HepG2 (cell line): ENCODE data around the gene P3H4. TPM values are rescaled to one million over a fixed set of nuclear protein-coding genes. Genes with fewer than 3 reads are reported as not detected.

Source experiments
- ATAC-seq: fragments of 200-7000 bp; cut with Tn5 transposase; 3 replicates; pipeline ENCODE4 v1.9.1; 2020; ENCODE audit warnings: mild to moderate bottlenecking, moderate library complexity
- BruUV-seq: library from RNA; stranded (reverse); fragments of 400-500 nt; replicated peaks from 2 replicates; lab custom pipeline; 2021; lab: Mats Ljungman, UMichigan
- CTCF ChIA-PET: fragments of 300-600 bp; formaldehyde crosslinking; extraction: SDS; loops from one replicate; lab custom pipeline; 2021; ENCODE audit warnings: low total read pairs, inconsistent platforms, low intra/inter-chr PET ratio; lab: Yijun Ruan, JAX
- POLR2A ChIA-PET: fragments of 350-600 bp; sonication (Branson Sonifier 250); formaldehyde crosslinking; loops from one replicate; lab custom pipeline; 2020; ENCODE audit warnings: antibody characterized with exemption, inconsistent platforms; lab: Yijun Ruan, JAX
- DNase-seq: peaks from one replicate; pipeline ENCODE4 v3.0.0-alpha.2; 2015; ENCODE audit warnings: low spot score
- FAIRE-seq: peaks from 3 replicates; lab custom pipeline; 2011; peaks lifted over from hg19 to GRCh38; lab: Jason Lieb, UNC
- H2AFZ ChIP-seq: one replicate; pipeline ENCODE4 v1.6.1; 2011; ENCODE audit warnings: low read length, inconsistent platforms
- H3K27ac ChIP-seq: fragments of 300-600 bp; 3 replicates; pipeline ENCODE4 v1.8.0; 2011; ENCODE audit warnings: mixed run types, mild to moderate bottlenecking, mixed read lengths, low read length, inconsistent platforms; ENCODE audit not compliant: insufficient read depth; ENCODE audit errors: extremely low read length
- H3K27me3 ChIP-seq, 2 experiments: fragments of 200-600 bp in 1 of 2; 2 replicates in 1 of 2; 3 replicates in 1 of 2; pipeline versions ENCODE4 v1.6.0 to v1.8.0; 2011; ENCODE audit warnings: low read length in 2 of 2, mild to moderate bottlenecking in 2 of 2, moderate library complexity in 2 of 2, inconsistent platforms in 1 of 2; ENCODE audit not compliant: insufficient read depth in 2 of 2, control insufficient read depth in 1 of 2
- H3K36me3 ChIP-seq, 2 experiments: fragments of 200-600 bp in 1 of 2; replicated peaks in 1 of 2; 2 replicates in 1 of 2; 3 replicates in 1 of 2; pipeline versions ENCODE4 v1.5.1 to v1.8.0; 2011; ENCODE audit warnings: low read length in 2 of 2, inconsistent platforms in 1 of 2; ENCODE audit not compliant: insufficient read depth in 2 of 2, control insufficient read depth in 1 of 2
- H3K4me1 ChIP-seq: 2 replicates; pipeline ENCODE4 v1.5.1; 2012; ENCODE audit warnings: low read length, inconsistent platforms; ENCODE audit not compliant: insufficient read depth
- H3K4me2 ChIP-seq: 2 replicates; pipeline ENCODE4 v1.6.0; 2011; ENCODE audit warnings: low read depth, low read length, inconsistent platforms
- H3K4me3 ChIP-seq, 3 experiments: fragments of 200-600 bp in 1 of 3; sonication (generic), shearing (Covaris generic) in 1 of 3; replicated peaks in 1 of 3; 2 replicates each; pipeline ENCODE4 v1.5.1; 2011 to 2016; ENCODE audit warnings: low read length in 3 of 3, inconsistent platforms in 2 of 3, low read depth in 2 of 3, mild to moderate bottlenecking in 2 of 3, control low read depth in 1 of 3, mixed read lengths in 1 of 3; ENCODE audit not compliant: insufficient read depth in 1 of 3
- H3K79me2 ChIP-seq: one replicate; pipeline ENCODE4 v1.6.1; 2011; ENCODE audit warnings: low read length, inconsistent platforms; ENCODE audit not compliant: insufficient read depth
- H3K9ac ChIP-seq: 2 replicates; pipeline ENCODE4 v1.6.0; 2011; ENCODE audit warnings: mild to moderate bottlenecking, low read depth, low read length, inconsistent platforms; ENCODE audit not compliant: insufficient read depth
- H3K9me3 ChIP-seq: 2 replicates; pipeline ENCODE4 v1.5.1; 2012; ENCODE audit warnings: mild to moderate bottlenecking, low read length
- H4K20me1 ChIP-seq: 2 replicates; pipeline ENCODE4 v1.6.0; 2011; ENCODE audit warnings: inconsistent platforms, mild to moderate bottlenecking, low read length, moderate library complexity; ENCODE audit not compliant: insufficient read depth
- IRF2 ChIP-seq: IDR thresholded peaks from 2 replicates; pipeline ENCODE4 v1.6.1; 2018; ENCODE audit warnings: missing genetic modification reagents, missing compliant biosample characterization
- IRX3 ChIP-seq: sonication (generic); formaldehyde crosslinking; IDR thresholded peaks from 2 replicates; pipeline ENCODE4 v1.8.1; 2023; ENCODE audit warnings: mild to moderate bottlenecking, low read depth, missing genetic modification reagents, borderline replicate concordance
- KLF15 ChIP-seq: sonication (generic); formaldehyde crosslinking; IDR thresholded peaks from 2 replicates; pipeline ENCODE4 v1.8.1; 2023; ENCODE audit warnings: borderline replicate concordance, mild to moderate bottlenecking, inconsistent platforms, missing genetic modification reagents, mixed read lengths
- RBM39 ChIP-seq: fragments of 200-400 bp; formaldehyde crosslinking; IDR thresholded peaks from one replicate; pipeline ENCODE4 v1.6.1; 2018; ENCODE audit warnings: antibody characterized with exemption, mild to moderate bottlenecking, low read depth, low read length; ENCODE audit not compliant: poor library complexity, severe bottlenecking
- SP1 ChIP-seq, 2 experiments: fragments of 450-650 bp in 1 of 2; sonication (generic) in 1 of 2; formaldehyde crosslinking in 1 of 2; IDR thresholded peaks; 2 replicates each; pipeline versions ENCODE4 v1.4.0 to v1.6.1; 2016 to 2020; ENCODE audit warnings: missing genetic modification reagents in 1 of 2
- SRSF1 ChIP-seq: fragments of 200-400 bp; formaldehyde crosslinking; optimal IDR thresholded peaks from 2 replicates; pipeline ENCODE3; 2017; ENCODE audit warnings: mild to moderate bottlenecking, low read depth, low read length, moderate library complexity
- U2AF2 ChIP-seq: fragments of 200-400 bp; formaldehyde crosslinking; IDR thresholded peaks from 2 replicates; pipeline ENCODE4 v1.6.1; 2017; ENCODE audit warnings: low read depth, mild to moderate bottlenecking, low read length
- ZMAT3 ChIP-seq: sonication (generic); formaldehyde crosslinking; conservative IDR thresholded peaks from 2 replicates; pipeline ENCODE4 v1.7.0; 2021; ENCODE audit warnings: missing genetic modification reagents
- ZNF317 ChIP-seq: sonication (generic); formaldehyde crosslinking; IDR thresholded peaks from 2 replicates; pipeline ENCODE4 v1.5.0; 2020; ENCODE audit warnings: mild to moderate bottlenecking, missing genetic modification reagents
- ZNF329 ChIP-seq: sonication (generic); formaldehyde crosslinking; IDR thresholded peaks from 2 replicates; pipeline ENCODE4 v1.9.0; 2021; ENCODE audit warnings: low read depth, mild to moderate bottlenecking, missing genetic modification reagents
- ZNF333 ChIP-seq: sonication (generic); formaldehyde crosslinking; IDR thresholded peaks from 2 replicates; pipeline ENCODE4 v1.4.0; 2020; ENCODE audit warnings: mild to moderate bottlenecking, missing genetic modification reagents, borderline replicate concordance
- ZNF737 ChIP-seq: sonication (generic); formaldehyde crosslinking; IDR thresholded peaks from 2 replicates; pipeline ENCODE4 v1.5.0; 2020; ENCODE audit warnings: missing genetic modification reagents, mild to moderate bottlenecking, borderline replicate concordance
- ZNF83 ChIP-seq: sonication (generic); formaldehyde crosslinking; IDR thresholded peaks from 2 replicates; pipeline ENCODE4 v1.4.0; 2020; ENCODE audit warnings: missing genetic modification reagents, mild to moderate bottlenecking, borderline replicate concordance
- ZNF891 ChIP-seq: sonication (generic); formaldehyde crosslinking; IDR thresholded peaks from 2 replicates; pipeline ENCODE4 v1.5.0; 2020; ENCODE audit warnings: mild to moderate bottlenecking, missing genetic modification reagents
- WGBS: methylation state at CpG from one replicate; pipeline ENCODE4 v1.1.6; 2017; ENCODE audit warnings: low lambda C conversion rate; 5-methylcytosine and 5-hydroxymethylcytosine counted together
- in situ Hi-C: cut with HindIII; loops from 2 replicates; pipeline ENCODE4 v1.10.0; 2017; ENCODE audit warnings: low pct_unique_long_range_greater_than_20kb; ENCODE audit not compliant: extremely low pct_ligation_motif_present
- intact Hi-C: fragments of 100-400 bp; cut with micrococcal nuclease; formaldehyde crosslinking; loops from one replicate; pipeline ENCODE4 v1.10.0; 2022; ENCODE audit not compliant: unreplicated experiment
- polyA plus RNA-seq, 8 experiments: library from polyadenylated mRNA; depleted of rRNA in 3 of 8; stranded (reverse) in 7 of 8; unstranded in 1 of 8; fragments of >200 nt; fragmentation: Illumina TruSeq in 4 of 8; extraction: Trizol in 4 of 8; gene quantifications; 2 replicates each; pipeline versions ENCODE4 v1.2.1 to v1.2.3, GENCODE V29; 2011 to 2016; ENCODE audit warnings: low read depth in 4 of 8, missing spikeins in 1 of 8, mixed read lengths in 1 of 8; ENCODE audit not compliant: insufficient read depth in 1 of 8
- total RNA-seq, 5 experiments: library from RNA; depleted of rRNA; stranded (reverse); fragments of >200 nt; fragmentation: Illumina TruSeq; extraction: Trizol; gene quantifications; 2 replicates each; pipeline ENCODE4 v1.2.3, GENCODE V29; 2016; ENCODE audit warnings: low read depth in 1 of 5
- TF ChIP-seq, protein P1 (sequence below), 2 experiments: sonication (generic) in 1 of 2; formaldehyde crosslinking in 1 of 2; IDR thresholded peaks; 2 replicates each; pipeline versions ENCODE4 v1.5.1 to v1.6.1; 2011 to 2020; ENCODE audit warnings: borderline replicate concordance in 1 of 2, low read depth in 1 of 2, low read length in 1 of 2, mild to moderate bottlenecking in 1 of 2, missing genetic modification reagents in 1 of 2, moderate library complexity in 1 of 2
- TF ChIP-seq, protein P2 (sequence below): IDR thresholded peaks from 2 replicates; pipeline ENCODE4 v1.6.1; 2016; ENCODE audit warnings: mild to moderate bottlenecking, missing biosample characterization, missing genetic modification reagents
- TF ChIP-seq, protein P3 (sequence below): sonication (generic); formaldehyde crosslinking; IDR thresholded peaks from 2 replicates; pipeline ENCODE4 v1.8.0; 2022; ENCODE audit warnings: missing genetic modification reagents, mild to moderate bottlenecking, inconsistent platforms, borderline replicate concordance
- TF ChIP-seq, protein P4 (sequence below): sonication (generic); formaldehyde crosslinking; IDR thresholded peaks from 2 replicates; pipeline ENCODE4 v1.4.0; 2020; ENCODE audit warnings: mild to moderate bottlenecking, missing genetic modification reagents

The P3H4 gene
- total and polyA plus RNA-seq, 2 of the 13 experiments (the other 11 are each of a cell fraction or from before 2014, with no cell fraction given) = 37.1 to 50.6 TPM

DNA sequence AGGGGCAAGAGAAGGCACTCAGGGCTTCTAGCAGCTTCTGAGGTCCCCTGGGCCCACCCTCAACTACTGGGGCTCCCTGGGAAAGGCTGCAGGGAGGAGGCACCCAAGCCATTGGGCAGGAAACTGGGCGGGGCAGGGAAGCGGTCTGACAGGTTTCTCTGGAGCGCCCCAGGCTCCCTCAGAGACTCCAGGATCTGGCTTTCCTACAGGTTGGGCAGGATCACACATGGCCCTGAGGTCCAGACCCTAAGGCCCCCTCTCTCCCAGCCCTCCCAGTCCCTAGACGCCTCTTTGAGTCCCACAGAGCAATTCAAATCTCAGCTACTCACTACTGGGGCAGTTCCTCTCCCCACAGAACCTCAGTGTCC lies 39.5 kb downstream of the P3H4 start:
- H3K4me3 ChIP-seq = peak overlapping the region in 1 of 3 experiments; percentile 67; a peak in 2 of 6 replicates
- DNase-seq = no peak
- no peaks in the 10 kb centered on the region for H3K27me3 ChIP-seq
- no peak overlapping the region for H2AFZ ChIP-seq
- 88% methylated on average over 4 of the region's 4 CpGs for WGBS
- POLR2A ChIA-PET = interaction anchor here (1.0 to 3.2 kb wide), 4 partner anchors 14 to 40 kb away, joined by 3 to 62 read pairs (median 14); partner anchors contain the start of genes FKBP10, JUP and P3H4
- H4K20me1 ChIP-seq = no peaks in the 10 kb centered on the region
- H3K36me3 ChIP-seq = peaks cover 14 to 37% of the 10 kb centered on the region in 2 experiments
- in situ Hi-C loops = no loop called here
- intact Hi-C loops = no loop called here
- H3K79me2 ChIP-seq = no peaks in the 10 kb centered on the region
- peak; percentile 6 for ATAC-seq
- BruUV-seq = no TSS peak
- FAIRE-seq = no peak
- peaks cover 45% of the 10 kb centered on the region for H3K4me1 ChIP-seq
- H3K4me2 ChIP-seq = peak overlapping the region; percentile 84
- H3K9me3 ChIP-seq = no peaks in the 10 kb centered on the region
- TF ChIP-seq IRF2 (no peak), RBM39 (peak; percentile 14), ZNF891 (CRISPR knock-in tag) (peak; percentile 54; the same call in 1 of the 2 replicates), ZMAT3 (CRISPR knock-in tag) (no peak), IRX3 (CRISPR knock-in tag) (no peak), KLF15 (CRISPR knock-in tag) (no peak), U2AF2 (no peak), ZNF333 (peak; percentile 46; the same call in 1 of the 2 replicates), ZNF83 (0 out of 2 replicates have a peak, but pooled peaks have one; percentile 4), SP1 (IDR thresholded peaks at IDR 0.05) (no peak), SP1 (CRISPR knock-in tag; IDR thresholded peaks at IDR 0.05) (no peak), SRSF1 (peak; percentile 24), ZNF329 (CRISPR knock-in tag) (no peak), ZNF317 (CRISPR knock-in tag) (0 out of 2 replicates have a peak, but pooled peaks have one; percentile 38), ZNF737 (CRISPR knock-in tag) (0 out of 2 replicates have a peak, but pooled peaks have one; percentile 8)
- TF ChIP-seq, protein P1, sequence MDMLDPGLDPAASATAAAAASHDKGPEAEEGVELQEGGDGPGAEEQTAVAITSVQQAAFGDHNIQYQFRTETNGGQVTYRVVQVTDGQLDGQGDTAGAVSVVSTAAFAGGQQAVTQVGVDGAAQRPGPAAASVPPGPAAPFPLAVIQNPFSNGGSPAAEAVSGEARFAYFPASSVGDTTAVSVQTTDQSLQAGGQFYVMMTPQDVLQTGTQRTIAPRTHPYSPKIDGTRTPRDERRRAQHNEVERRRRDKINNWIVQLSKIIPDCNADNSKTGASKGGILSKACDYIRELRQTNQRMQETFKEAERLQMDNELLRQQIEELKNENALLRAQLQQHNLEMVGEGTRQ (IDR thresholded peaks at IDR 0.05; ENCODE audit: low read depth, low read length) = no peak
- TF ChIP-seq, protein P1 (CRISPR knock-in tag; IDR thresholded peaks at IDR 0.05; ENCODE audit: borderline replicate concordance) = peak; percentile 1; the same call in 1 of the 2 replicates
- TF ChIP-seq, protein P2, sequence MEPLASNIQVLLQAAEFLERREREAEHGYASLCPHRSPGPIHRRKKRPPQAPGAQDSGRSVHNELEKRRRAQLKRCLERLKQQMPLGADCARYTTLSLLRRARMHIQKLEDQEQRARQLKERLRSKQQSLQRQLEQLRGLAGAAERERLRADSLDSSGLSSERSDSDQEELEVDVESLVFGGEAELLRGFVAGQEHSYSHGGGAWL (CRISPR knock-in tag) = 0 out of 2 replicates have a peak, but pooled peaks have one; percentile 1
- TF ChIP-seq, protein P3, sequence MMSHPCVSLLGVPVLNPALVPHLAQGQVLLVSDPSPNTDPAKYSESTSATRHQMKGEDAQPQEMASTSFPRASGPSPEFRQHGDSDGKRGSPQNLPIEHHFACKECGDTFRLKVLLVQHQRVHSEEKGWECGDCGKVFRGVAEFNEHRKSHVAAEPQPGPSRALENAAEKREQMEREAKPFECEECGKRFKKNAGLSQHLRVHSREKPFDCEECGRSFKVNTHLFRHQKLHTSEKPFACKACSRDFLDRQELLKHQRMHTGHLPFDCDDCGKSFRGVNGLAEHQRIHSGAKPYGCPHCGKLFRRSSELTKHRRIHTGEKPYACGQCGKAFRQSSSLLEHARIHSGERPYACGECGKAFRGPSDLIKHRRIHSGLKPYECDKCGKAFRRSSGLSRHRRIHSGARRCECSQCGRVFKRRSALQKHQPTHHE (CRISPR knock-in tag) = 0 out of 2 replicates have a peak, but pooled peaks have one; percentile 72
- TF ChIP-seq, protein P4, sequence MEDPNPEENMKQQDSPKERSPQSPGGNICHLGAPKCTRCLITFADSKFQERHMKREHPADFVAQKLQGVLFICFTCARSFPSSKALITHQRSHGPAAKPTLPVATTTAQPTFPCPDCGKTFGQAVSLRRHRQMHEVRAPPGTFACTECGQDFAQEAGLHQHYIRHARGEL (CRISPR knock-in tag) = 0 out of 2 replicates have a peak, but pooled peaks have one; percentile 7
- TF ChIP-seq, all 625 proteins: peak for 11
- H3K27ac ChIP-seq = peak overlapping the region; percentile 80
- peak overlapping the region; percentile 60 for H3K9ac ChIP-seq
- CTCF ChIA-PET = interaction anchor here (1.3 kb wide), 1 partner anchor 35 kb away, joined by 4 read pairs; no protein-coding TSS in a partner anchor
